NCI-H1092 treated with DMSO at 0.1 percent for 48 hours (cell line): ENCODE results near the gene RTBDN.
A peak's percentile ranks its signal among the peaks of the same experiment; 100 is the strongest.

Experiments
- DNase-seq: peaks from one replicate; lab custom pipeline; 2025; lab: John Stamatoyannopoulos, UW

RTBDN gene

GRCh38 chr19:12792051-12792852 is 42.1 kb downstream of the RTBDN start:
- peak; percentile 64 for DNase-seq

DNA sequence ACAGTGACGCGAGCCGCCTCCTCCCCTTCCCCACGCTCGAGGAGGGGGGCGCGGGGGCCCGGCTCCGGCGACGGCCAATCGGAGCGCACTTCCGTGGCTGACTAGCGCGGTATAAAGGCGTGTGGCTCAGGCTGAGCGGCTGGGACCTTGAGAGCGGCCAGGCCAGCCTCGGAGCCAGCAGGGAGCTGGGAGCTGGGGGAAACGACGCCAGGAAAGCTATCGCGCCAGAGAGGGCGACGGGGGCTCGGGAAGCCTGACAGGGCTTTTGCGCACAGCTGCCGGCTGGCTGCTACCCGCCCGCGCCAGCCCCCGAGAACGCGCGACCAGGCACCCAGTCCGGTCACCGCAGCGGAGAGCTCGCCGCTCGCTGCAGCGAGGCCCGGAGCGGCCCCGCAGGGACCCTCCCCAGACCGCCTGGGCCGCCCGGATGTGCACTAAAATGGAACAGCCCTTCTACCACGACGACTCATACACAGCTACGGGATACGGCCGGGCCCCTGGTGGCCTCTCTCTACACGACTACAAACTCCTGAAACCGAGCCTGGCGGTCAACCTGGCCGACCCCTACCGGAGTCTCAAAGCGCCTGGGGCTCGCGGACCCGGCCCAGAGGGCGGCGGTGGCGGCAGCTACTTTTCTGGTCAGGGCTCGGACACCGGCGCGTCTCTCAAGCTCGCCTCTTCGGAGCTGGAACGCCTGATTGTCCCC is 42.9 kb downstream of the RTBDN start, which contains the start of gene JUNB:
Gene JUNB (plus strand): TSS at position 142 of the 706 bp plus-strand sequence. CDS start 286 bp downstream, at position 428.
- DNase-seq, result peak; percentile 88

DNA sequence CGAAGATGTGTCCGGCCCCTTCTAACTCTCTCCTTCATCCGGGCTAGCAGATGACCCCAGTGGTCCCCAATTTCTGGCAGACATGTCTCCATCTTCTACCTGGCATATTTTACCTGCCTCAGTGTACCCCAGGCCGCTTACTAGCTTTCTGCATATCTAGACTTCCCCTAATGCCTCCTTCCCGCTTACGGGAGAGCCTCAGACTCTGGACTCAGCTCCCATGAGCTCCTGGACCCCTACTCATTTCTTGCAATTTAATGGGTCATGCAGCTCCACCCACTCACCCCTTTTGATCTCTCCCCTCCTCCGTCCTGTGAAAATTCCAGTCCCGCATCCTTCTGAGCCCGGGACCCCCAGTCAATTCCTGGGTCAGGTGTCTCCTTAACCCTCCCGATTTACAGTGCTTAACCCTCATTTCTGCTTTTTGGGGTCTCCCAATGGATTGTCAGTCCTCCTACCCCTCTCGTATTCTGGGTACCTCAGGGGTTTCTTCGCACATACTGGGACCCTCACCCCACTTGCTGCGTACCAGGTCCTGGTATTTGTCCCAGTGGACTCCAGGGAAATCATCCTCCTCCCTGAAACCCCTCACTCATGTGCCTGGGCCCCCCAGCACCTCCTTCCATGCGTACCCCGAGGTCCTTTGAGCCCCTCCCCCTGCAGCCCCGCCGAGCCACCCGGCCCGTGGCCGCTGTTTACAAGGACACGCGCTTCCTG is 43.6 kb downstream of the RTBDN start:
- DNase-seq, result no peak

- DNase-seq, result peak; percentile 90
Observed at GRCh38 chr19:12789904-12790619, 44.3 kb downstream of the RTBDN start.

GRCh38 chr19:12789098-12789903 is 45.1 kb downstream of the RTBDN start:
- DNase-seq, result no peak

DNA sequence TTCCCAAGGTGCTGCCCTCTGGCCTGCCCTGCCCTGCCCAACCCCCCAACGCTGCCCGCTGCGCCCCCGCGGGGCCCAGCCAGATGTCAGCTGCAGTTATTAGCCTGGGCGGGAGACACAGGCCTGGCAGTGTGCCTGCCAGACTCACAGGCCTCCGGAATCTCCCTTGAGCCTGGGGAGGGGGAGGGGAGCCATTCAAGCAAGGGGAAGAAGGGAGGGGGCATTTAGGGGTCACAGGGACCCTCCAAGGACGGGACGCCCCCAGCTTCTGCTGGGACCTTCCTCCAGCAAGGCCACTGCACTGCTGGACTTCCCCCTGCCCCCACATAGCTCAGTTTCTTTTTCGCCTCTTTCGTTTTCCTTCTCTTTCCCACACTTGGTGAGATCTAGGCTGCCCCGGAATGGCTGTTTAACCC is 45.7 kb downstream of the RTBDN start:
- peak; percentile 63 for DNase-seq

- no peak for DNase-seq
Observed at GRCh38 chr19:12788042-12788681, 46.2 kb downstream of the RTBDN start.

GRCh38 chr19:12787458-12787857 is 46.9 kb downstream of the RTBDN start:
- no peak for DNase-seq

DNA sequence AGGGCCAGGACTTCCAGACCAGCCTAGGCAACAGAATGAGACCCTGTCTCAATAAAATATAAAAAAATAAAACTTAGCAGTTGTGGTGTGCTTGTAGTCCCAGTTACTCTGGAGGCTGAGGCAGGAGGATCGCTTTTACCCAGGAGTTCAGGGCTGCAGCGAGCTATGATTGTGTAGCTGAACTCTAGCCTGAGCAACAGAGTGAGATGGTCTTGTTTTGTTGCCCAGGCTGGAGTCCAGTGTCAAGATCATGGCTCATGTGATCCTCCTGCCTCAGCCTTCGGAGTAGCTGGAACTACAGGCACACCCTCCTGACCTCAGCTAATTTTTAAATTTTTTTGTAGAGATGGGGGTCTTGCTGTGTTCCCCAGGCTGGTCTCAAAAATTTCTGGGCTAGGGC is 47.4 kb downstream of the RTBDN start:
- no peak for DNase-seq

GRCh38 chr19:12786141-12786870 is 48.1 kb downstream of the RTBDN start:
- DNase-seq, result no peak

DNA sequence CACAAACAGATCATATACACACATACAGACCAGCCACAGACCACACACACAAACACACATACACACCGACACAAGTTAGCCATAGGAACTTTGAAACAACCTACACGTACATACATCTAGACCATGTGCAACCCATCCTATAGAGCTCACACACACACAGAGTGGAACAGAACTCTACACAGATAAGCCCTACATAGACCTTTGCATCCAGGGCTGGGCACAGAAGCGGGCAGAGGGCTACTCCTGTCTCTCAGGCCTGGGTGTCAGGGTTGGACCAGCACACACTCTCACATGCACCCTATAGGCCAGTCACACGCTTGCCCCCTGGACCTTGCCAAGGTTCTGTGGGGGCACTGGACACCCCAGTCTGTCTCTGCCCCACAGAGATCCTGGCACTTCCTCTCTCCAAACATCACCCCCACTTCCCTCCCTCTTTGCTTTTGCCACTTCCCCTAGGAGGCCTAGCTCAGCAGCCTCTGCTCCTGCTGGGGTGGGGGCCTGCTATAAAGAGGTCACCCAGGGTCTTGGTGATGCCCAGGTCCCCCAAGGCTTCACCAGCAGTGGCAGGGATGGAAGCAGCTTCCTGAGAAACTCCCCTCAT is 48.8 kb downstream of the RTBDN start:
- DNase-seq, result no peak

DNA sequence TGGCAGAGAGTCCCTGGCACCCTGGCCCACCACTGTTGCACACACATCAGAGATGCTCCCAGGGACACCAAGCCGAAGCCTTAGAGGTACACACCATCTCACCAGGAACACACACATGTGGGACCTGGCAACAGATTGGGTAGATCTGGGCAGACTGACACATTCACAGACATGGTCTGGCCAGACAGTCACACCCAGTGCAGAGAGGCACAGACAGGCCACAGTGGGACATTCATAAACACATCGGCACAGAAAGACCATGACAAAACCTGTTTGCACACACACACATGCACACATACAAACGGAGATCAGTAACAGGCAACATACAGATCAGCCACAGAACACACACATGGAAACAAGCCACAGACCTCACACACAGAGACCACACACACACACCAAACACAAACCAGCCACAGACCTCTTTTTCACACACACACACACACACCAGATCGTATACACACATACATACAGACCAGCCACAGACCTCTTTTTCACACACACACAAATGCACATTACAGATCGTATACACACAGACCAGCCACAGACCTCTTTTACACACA is 49.4 kb downstream of the RTBDN start:
- no peak for DNase-seq

DNA sequence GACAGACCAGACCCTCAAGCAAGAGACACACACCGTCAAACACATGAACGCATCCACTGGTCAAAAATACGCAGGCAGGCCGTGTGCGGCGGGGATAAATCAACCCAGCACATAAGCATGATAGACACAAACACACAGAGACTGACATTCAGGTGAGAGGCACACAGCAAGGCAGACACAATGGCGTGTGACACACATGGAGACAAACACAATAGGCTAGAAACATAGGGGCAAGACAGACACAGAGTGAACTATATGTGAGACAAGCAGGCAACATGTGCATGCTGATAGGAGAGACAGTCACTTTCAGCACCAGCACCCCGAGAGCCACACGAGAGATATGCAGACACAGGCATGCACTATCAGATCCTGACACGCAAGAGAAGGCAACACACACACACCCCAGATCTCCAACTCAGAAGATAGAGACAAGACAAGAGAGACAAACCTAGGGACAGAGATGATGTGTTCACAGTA is 49.9 kb downstream of the RTBDN start:
- DNase-seq, result no peak

DNA sequence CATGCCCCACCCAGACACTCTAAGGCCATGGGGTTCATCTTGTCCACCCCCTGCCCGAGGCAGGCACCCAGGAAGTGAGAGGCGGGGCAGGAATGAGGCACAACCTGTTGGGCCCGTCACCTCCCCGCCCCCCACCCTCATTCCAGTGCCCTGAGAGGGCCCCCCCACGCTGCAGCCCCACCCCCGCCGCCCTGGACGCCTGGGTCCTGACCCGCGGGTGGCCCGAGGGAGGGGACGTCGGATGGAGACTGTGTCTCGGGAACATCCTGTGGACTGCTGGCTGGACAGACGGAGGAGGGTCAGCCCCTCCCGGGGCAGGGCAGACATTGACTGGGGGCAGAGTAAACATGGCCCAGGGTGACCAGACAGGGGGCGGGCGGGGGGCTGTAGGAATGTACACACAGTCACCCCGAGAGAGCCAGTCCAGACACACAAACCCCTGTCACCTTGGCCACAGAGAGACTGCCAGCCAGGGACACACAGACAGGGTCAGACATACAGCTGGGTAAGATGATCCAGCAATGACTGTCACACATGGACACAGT is 50.5 kb downstream of the RTBDN start:
- no peak for DNase-seq

GRCh38 chr19:12783291-12783848 is 51.0 kb downstream of the RTBDN start:
- no peak for DNase-seq

DNA sequence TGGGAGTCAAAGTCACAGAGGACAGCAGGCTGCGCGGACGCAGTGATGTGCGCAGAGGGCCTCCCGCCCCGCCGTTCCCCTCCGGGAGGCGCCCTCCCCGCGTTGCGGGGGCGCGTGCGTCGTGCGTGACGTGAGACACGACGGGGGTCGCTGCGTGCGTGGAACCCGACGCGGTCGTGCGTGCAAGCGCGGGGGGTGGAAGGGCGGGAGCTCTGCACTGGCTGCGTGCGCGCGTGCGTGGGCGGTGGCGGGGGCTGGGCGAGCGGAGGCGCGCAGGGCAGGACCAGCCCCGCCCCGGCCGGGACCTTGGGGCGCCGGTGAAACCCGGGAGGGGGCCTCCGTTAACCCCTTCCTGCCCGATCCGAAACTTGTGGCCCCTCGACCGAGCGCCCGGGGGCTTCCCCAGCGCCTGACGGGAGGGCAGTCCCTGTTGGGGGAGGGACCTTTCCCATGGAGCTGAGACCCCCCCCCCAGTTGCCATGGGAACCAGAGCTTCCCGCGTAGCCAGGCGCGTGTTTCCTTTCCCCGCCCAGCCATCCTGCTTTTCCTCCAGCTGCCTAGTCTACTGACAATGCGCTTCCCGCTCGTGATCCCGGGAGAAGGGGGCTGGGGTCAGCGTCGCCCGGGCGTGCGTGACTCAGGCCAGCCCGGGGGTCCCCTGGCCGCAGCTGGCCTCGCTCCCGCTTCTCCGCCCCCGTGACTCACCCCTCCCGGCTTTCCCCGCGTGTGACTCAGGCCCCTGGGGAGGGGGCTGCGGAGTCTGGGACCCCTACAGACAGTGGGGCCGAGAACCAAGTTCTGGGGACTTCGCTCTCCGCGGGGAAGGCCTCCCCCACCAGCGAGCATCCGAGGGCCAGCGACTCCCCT is 51.7 kb downstream of the RTBDN start:
- peak; percentile 67 for DNase-seq

GRCh38 chr19:12782174-12782423 is 52.3 kb downstream of the RTBDN start:
- DNase-seq, result no peak
